Uterus (tissue), 4 donors: ENCODE results near the gene SUGP2. TPM values are rescaled to one million over a fixed set of nuclear protein-coding genes. Genes with fewer than 3 reads are reported as not detected.
"Not testable (repeated sequence)": the region's sequence is repeated elsewhere in the genome, so short reads cannot be mapped to it uniquely, and the experiment has no call there.

Experiments used
- DNase-seq, 2 donors: peaks; one replicate each; pipeline ENCODE4 v3.0.0-alpha.2; 2019 to 2020
- H3K27ac ChIP-seq, 2 donors: fragments of 200-600 bp; sonication (generic); 1 replicate in 1 of 2; 2 replicates in 1 of 2; pipeline ENCODE4 v1.5.1; 2016 to 2018
- H3K27me3 ChIP-seq, 2 donors: fragments of 200-600 bp; sonication (generic); one replicate each; pipeline ENCODE4 v1.5.1; 2018 to 2019; ENCODE audit warnings: control low read depth in 1 of 2
- H3K36me3 ChIP-seq, 2 donors: fragments of 200-600 bp; sonication (generic); one replicate each; pipeline ENCODE4 v1.5.1; 2019; ENCODE audit warnings: control low read depth in 1 of 2
- H3K4me1 ChIP-seq, 2 donors: fragments of 200-600 bp; sonication (generic); one replicate each; pipeline ENCODE4 v1.5.1; 2018 to 2019; ENCODE audit warnings: control low read depth in 1 of 2
- H3K4me3 ChIP-seq, 2 donors: fragments of 200-600 bp; sonication (generic); 1 replicate in 1 of 2; 2 replicates in 1 of 2; pipeline ENCODE4 v1.5.1; 2018 to 2019; ENCODE audit warnings: mild to moderate bottlenecking in 1 of 2
- H3K9me3 ChIP-seq, 2 donors: fragments of 200-600 bp; sonication (generic); one replicate each; pipeline ENCODE4 v1.5.1; 2019; ENCODE audit warnings: control low read depth in 1 of 2
- CTCF ChIP-seq, 4 experiments: fragments of 200-600 bp in 2 of 4; fragments of 450-650 bp in 2 of 4; sonication (generic) in 2 of 4; IDR thresholded peaks; one replicate each; pipeline ENCODE4 v1.5.1; 2016 to 2019; ENCODE audit warnings: antibody characterized with exemption in 4 of 4, mild to moderate bottlenecking in 2 of 4, moderate library complexity in 1 of 4
- POLR2A ChIP-seq, 2 donors: fragments of 450-650 bp; IDR thresholded peaks; one replicate each; pipeline ENCODE4 v1.6.1; 2016; ENCODE audit warnings: antibody characterized with exemption in 2 of 2, mild to moderate bottlenecking in 1 of 2, moderate library complexity in 1 of 2
- intact Hi-C: fragments of 100-400 bp; cut with DNase I; formaldehyde crosslinking; loops from one replicate; pipeline ENCODE4 v1.15.1; 2023; ENCODE audit warnings: low total_unique reads
- total RNA-seq, 4 donors: library from RNA; depleted of rRNA in 3 of 4; stranded (reverse); fragments of >200 nt in 3 of 4; gene quantifications; one replicate each; pipeline versions ENCODE4 v1.1.0 to v1.2.4, GENCODE V29; 2014 to 2023
- donor health status: DM: yes; HTN: yes; CAD: no.

The SUGP2 gene
- total RNA-seq, 4 donors from 2014 or later = 22.5 to 95.8 (median 53.7) TPM

- no peaks in the 10 kb centered on the region for H3K36me3 ChIP-seq
- no peak overlapping the region for H3K27ac ChIP-seq
- no peaks in the 10 kb centered on the region for H3K4me1 ChIP-seq
- no peak for DNase-seq
- H3K9me3 ChIP-seq = no peaks in the 10 kb centered on the region
- H3K27me3 ChIP-seq = no peaks in the 10 kb centered on the region
- intact Hi-C loops = no loop called here
- H3K4me3 ChIP-seq = no peak overlapping the region
- TF ChIP-seq CTCF (IDR thresholded peaks at IDR 0.05) (no peak), POLR2A (IDR thresholded peaks at IDR 0.05) (no peak)
These were observed 69.2 kb downstream of the SUGP2 start for GRCh38 chr19:18964121-18964520.

GRCh38 chr19:18961767-18962620 lies 71.3 kb downstream of the SUGP2 start:
- Histone ChIP-seq H3K9me3 (no peaks in the 10 kb centered on the region), H3K27me3 (no peaks in the 10 kb centered on the region), H3K27ac (no peak overlapping the region), H3K4me3 (no peak overlapping the region), H3K36me3 (no peaks in the 10 kb centered on the region), H3K4me1 (no peaks in the 10 kb centered on the region)
- no peak for DNase-seq
- intact Hi-C loops = no loop called here
- no peak for TF ChIP-seq CTCF (IDR thresholded peaks at IDR 0.05)
- no peak for TF ChIP-seq POLR2A (IDR thresholded peaks at IDR 0.05)

GRCh38 chr19:18960370-18960769 lies 72.9 kb downstream of the SUGP2 start:
- TF ChIP-seq POLR2A (IDR thresholded peaks at IDR 0.05) = no peak
- TF ChIP-seq CTCF (IDR thresholded peaks at IDR 0.05) = no peak
- intact Hi-C loops = no loop called here

GRCh38 chr19:18955042-18955441 lies 78.3 kb downstream of the SUGP2 start:
- intact Hi-C loops = no loop called here
- no peaks in the 10 kb centered on the region for H3K4me1 ChIP-seq
- no peak overlapping the region for H3K27ac ChIP-seq
- no peak for TF ChIP-seq POLR2A (IDR thresholded peaks at IDR 0.05)
- TF ChIP-seq CTCF (IDR thresholded peaks at IDR 0.05) = no peak
- H3K27me3 ChIP-seq = no peaks in the 10 kb centered on the region
- H3K36me3 ChIP-seq = no peaks in the 10 kb centered on the region
- H3K9me3 ChIP-seq = no peaks in the 10 kb centered on the region
- H3K4me3 ChIP-seq = no peak overlapping the region
- no peak for DNase-seq

More at GRCh38 chr19:18960370-18960769, 72.9 kb downstream of the SUGP2 start:
- H3K27me3 ChIP-seq = no peaks in the 10 kb centered on the region
- DNase-seq = no peak
- H3K9me3 ChIP-seq = no peaks in the 10 kb centered on the region
- H3K4me1 ChIP-seq = no peaks in the 10 kb centered on the region
- no peak overlapping the region for H3K27ac ChIP-seq
- no peak overlapping the region for H3K4me3 ChIP-seq
- H3K36me3 ChIP-seq = no peaks in the 10 kb centered on the region

GRCh38 chr19:18954094-18954493 lies 79.2 kb downstream of the SUGP2 start:
- Histone ChIP-seq H3K36me3 (no peaks in the 10 kb centered on the region), H3K9me3 (no peaks in the 10 kb centered on the region), H3K27ac (no peak overlapping the region), H3K4me3 (no peak overlapping the region), H3K4me1 (no peaks in the 10 kb centered on the region), H3K27me3 (no peaks in the 10 kb centered on the region)
- no peak for TF ChIP-seq CTCF (IDR thresholded peaks at IDR 0.05)
- no peak for TF ChIP-seq POLR2A (IDR thresholded peaks at IDR 0.05)
- DNase-seq = no peak
- intact Hi-C loops = no loop called here

GRCh38 chr19:18952364-18953003 lies 80.8 kb downstream of the SUGP2 start:
- H3K36me3 ChIP-seq, H3K27ac ChIP-seq, H3K9me3 ChIP-seq, intact Hi-C loops, H3K4me1 ChIP-seq, DNase-seq, H3K27me3 ChIP-seq, H3K4me3 ChIP-seq: not testable (repeated sequence)
